Astrocyte of the cerebellum (primary cell): ENCODE results near the gene PSMC3IP.

Experiments used
- DNase-seq: peaks from one replicate; pipeline ENCODE4 v3.0.0-alpha.2; 2011; ENCODE audit warnings: low read depth
- H3K4me3 ChIP-seq: 2 replicates; pipeline ENCODE4 v1.5.1; 2011; ENCODE audit warnings: mild to moderate bottlenecking, low read depth, low read length, moderate library complexity
- in situ Hi-C: cut with HindIII; loops from 2 replicates; pipeline ENCODE4 v1.10.0; 2017; ENCODE audit warnings: low sequenced_read_pairs
- TF ChIP-seq, protein P1 (sequence below): IDR thresholded peaks from 2 replicates; pipeline ENCODE4 v1.5.1; 2012; ENCODE audit warnings: low read length, low read depth, moderate library complexity, mild to moderate bottlenecking; ENCODE audit errors: missing control alignments

The PSMC3IP gene

DNA sequence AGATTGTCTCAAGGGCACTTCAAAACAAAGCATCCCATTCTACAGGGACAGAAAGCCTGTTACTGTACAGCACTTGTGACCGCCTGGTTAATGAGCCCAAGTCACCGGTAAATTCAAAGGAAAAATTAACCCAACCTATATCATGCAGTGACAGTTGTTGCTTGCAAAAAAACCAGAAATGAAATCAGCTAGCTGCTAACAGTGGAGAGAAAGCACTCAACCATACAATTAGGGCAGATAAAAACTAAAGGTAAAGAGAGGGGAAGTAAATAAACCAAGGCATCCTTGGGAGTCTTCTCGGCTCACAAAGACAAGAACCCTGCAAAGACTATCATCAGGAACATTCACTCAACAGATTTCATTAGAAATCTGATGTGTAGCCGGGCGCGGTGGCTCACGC lies 25.8 kb upstream of the PSMC3IP start:
- no peak for DNase-seq
- TF ChIP-seq, protein P1, sequence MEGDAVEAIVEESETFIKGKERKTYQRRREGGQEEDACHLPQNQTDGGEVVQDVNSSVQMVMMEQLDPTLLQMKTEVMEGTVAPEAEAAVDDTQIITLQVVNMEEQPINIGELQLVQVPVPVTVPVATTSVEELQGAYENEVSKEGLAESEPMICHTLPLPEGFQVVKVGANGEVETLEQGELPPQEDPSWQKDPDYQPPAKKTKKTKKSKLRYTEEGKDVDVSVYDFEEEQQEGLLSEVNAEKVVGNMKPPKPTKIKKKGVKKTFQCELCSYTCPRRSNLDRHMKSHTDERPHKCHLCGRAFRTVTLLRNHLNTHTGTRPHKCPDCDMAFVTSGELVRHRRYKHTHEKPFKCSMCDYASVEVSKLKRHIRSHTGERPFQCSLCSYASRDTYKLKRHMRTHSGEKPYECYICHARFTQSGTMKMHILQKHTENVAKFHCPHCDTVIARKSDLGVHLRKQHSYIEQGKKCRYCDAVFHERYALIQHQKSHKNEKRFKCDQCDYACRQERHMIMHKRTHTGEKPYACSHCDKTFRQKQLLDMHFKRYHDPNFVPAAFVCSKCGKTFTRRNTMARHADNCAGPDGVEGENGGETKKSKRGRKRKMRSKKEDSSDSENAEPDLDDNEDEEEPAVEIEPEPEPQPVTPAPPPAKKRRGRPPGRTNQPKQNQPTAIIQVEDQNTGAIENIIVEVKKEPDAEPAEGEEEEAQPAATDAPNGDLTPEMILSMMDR, result no peak
- in situ Hi-C loops, result no loop called here
- no peak overlapping the region for H3K4me3 ChIP-seq

DNA sequence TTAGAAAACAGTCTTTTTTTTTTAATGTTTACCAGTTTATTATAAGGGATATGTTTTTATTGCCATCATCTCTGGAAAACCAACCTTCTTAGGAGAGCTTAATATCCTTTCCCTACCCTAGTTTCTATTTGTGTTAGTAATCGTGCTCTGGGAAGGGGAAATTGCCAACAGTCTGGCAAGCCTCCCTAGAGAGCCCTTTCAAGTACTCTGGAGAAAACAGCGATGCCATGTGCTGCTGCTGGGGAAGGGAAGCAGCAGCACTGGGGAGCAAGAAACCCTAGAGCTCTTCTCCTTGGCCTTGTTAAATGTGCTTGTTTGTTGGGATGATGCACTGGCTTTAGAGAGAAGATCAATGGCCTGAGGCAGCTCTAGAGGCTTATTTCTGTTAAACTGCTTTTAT lies 21.4 kb upstream of the PSMC3IP start:
- in situ Hi-C loops, result no loop called here
- H3K4me3 ChIP-seq, result no peak overlapping the region
- TF ChIP-seq, protein P1, result no peak
- no peak for DNase-seq

DNA sequence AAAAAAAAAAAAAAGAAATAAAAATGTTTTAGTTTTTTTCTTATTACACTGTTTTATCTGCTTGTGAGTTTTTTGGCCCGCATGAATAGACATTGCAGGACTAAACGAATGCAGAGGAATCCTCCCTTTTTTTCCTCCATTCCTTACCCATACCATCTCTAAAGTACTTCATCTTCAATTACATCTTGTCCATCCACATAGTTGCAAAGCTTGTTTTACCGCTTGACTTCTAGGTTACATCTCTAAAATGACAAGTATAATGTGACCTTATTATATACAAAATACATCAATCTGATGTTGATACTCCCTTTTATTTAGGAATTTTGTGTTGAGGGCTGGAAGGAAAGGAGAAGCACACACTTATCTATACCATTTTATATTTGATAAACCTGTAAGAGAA lies 18.9 kb upstream of the PSMC3IP start:
- in situ Hi-C loops, result no loop called here
- DNase-seq, result no peak
- TF ChIP-seq, protein P1, result no peak
- no peak overlapping the region for H3K4me3 ChIP-seq

DNA sequence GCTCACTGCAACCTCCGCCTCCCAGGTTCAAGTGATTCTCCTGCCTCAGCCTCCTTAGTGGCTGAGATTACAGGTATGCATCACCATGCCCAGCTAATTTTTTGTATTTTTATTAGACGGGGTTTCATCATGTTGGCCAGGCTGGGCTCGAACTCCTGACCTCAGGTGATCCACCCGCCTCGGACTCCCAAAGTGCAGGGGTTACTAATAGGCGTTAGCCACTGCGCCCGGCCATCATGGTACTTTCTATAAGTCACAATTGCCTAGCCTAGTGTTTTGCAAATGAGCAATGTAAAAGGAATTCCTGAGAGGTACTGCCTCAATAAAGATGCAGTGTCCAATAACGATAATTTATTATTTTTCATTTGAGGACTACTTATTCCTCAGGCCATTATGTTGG lies 13.9 kb upstream of the PSMC3IP start:
- H3K4me3 ChIP-seq, result no peak overlapping the region
- DNase-seq, result no peak
- in situ Hi-C loops, result no loop called here
- TF ChIP-seq, protein P1, result no peak

DNA sequence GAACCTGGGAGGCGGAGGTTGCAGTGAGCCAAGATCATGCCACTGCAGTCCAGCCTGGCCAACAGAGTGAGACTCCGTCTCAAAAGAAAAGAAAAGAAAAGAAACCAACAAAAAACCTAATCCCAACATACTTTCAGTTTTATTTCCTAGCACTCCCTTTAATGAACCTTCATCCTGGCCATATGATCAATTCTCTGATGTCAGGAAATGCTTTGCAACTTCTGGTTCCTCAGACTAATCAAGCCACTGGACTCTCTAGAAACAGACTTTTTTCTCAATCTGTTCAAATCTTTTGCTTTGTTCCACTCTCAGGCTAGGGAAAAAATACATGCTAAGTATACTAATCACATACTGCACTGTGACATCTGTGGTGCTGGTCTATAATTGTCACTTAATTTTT lies 13.4 kb upstream of the PSMC3IP start:
- in situ Hi-C loops, result no loop called here

DNA sequence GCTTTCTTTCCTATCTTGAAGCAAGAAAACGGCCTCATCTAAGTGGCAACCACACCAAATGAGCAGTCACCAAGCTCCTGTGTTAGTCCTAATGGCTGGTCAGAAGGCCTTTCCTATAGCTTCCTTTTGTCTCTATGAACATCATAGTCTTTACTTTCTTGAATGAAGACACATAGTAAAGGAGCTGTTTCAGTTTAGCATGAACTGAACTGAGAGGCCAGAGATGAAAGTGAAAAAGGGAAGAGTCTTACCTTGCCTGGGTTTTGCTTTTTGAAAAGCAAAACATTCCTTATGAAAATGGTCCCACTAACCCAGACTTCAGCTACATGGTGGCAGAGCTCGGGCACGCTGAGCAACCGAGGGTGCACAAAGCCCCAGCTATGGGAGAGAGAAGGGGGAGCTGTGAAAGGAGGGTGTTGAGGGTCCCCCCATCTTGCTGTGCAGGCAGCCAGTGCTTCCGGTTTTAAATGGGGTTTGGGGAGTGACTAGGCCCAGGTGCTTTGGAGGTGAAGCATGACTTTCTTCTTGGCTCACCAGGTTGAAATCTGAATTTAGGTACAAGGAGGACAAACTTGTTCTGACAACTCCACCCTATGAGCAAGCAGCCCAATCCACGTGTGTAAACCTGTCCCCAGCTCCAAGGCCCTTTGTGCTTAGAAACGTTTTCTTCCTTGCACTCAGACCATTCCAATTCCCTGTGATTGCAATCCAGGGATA lies 9.1 kb upstream of the PSMC3IP start:
- in situ Hi-C loops, result no loop called here
- H3K4me3 ChIP-seq, result no peak overlapping the region
- TF ChIP-seq, protein P1, result no peak
- DNase-seq, result no peak

More for the DNA sequence above, 13.4 kb upstream of the PSMC3IP start:
- DNase-seq, result no peak
- no peak overlapping the region for H3K4me3 ChIP-seq
- TF ChIP-seq, protein P1, result no peak
